ENCODE data around the gene GRIK4. TPM values are rescaled to one million over a fixed set of nuclear protein-coding genes. Genes with fewer than 3 reads are reported as not detected.

GRIK4 gene
- total RNA-seq, 1 donor from 2014 or later = 0.89 TPM

- Mint-ChIP-seq H3K27me3 (ENCODE audit: low read depth) (peaks cover 2% of the 10 kb centered on the region), H3K9me3 (no peaks in the 10 kb centered on the region), H3K4me1 (no peaks in the 10 kb centered on the region), H3K4me3 (no peak overlapping the region), H3K36me3 (ENCODE audit: low read depth) (no peaks in the 10 kb centered on the region), H3K27ac (ENCODE audit: unreplicated experiment) (no peak overlapping the region)
- no peak for DNase-seq (ENCODE audit: low read depth, low spot score)
- TF ChIP-seq CTCF (conservative IDR thresholded peaks at IDR 0.05) = peak; percentile 17
Observed at GRCh38 chr11:120931057-120931779, 419.7 kb downstream of the GRIK4 start.

GRCh38 chr11:120932305-120932915, 420.9 kb downstream of the GRIK4 start:
- TF ChIP-seq CTCF (conservative IDR thresholded peaks at IDR 0.05) = no peak
- DNase-seq (ENCODE audit: low read depth, low spot score) = no peak
- H3K36me3 Mint-ChIP-seq (ENCODE audit: low read depth) = no peaks in the 10 kb centered on the region
- no peaks in the 10 kb centered on the region for H3K4me1 Mint-ChIP-seq
- peaks cover 2% of the 10 kb centered on the region for H3K27me3 Mint-ChIP-seq (ENCODE audit: low read depth)
- H3K27ac Mint-ChIP-seq (ENCODE audit: unreplicated experiment) = no peak overlapping the region
- no peaks in the 10 kb centered on the region for H3K9me3 Mint-ChIP-seq
- no peak overlapping the region for H3K4me3 Mint-ChIP-seq

- DNase-seq (ENCODE audit: low read depth, low spot score) = no peak
- peaks cover 8% of the 10 kb centered on the region for H3K27me3 Mint-ChIP-seq (ENCODE audit: low read depth)
- H3K36me3 Mint-ChIP-seq (ENCODE audit: low read depth) = no peaks in the 10 kb centered on the region
- no peak overlapping the region for H3K27ac Mint-ChIP-seq (ENCODE audit: unreplicated experiment)
- TF ChIP-seq CTCF (conservative IDR thresholded peaks at IDR 0.05) = no peak
- no peaks in the 10 kb centered on the region for H3K9me3 Mint-ChIP-seq
- no peak overlapping the region for H3K4me3 Mint-ChIP-seq
- no peaks in the 10 kb centered on the region for H3K4me1 Mint-ChIP-seq
Observed at GRCh38 chr11:120936356-120936755, 424.8 kb downstream of the GRIK4 start.

GRCh38 chr11:120937501-120937900, 426.0 kb downstream of the GRIK4 start:
- DNase-seq (ENCODE audit: low read depth, low spot score) = no peak
- H3K27me3 Mint-ChIP-seq (ENCODE audit: low read depth) = peaks cover 8% of the 10 kb centered on the region
- H3K4me3 Mint-ChIP-seq = no peak overlapping the region
- H3K9me3 Mint-ChIP-seq = no peaks in the 10 kb centered on the region
- H3K36me3 Mint-ChIP-seq (ENCODE audit: low read depth) = no peaks in the 10 kb centered on the region
- no peaks in the 10 kb centered on the region for H3K4me1 Mint-ChIP-seq
- no peak for TF ChIP-seq CTCF (conservative IDR thresholded peaks at IDR 0.05)
- H3K27ac Mint-ChIP-seq (ENCODE audit: unreplicated experiment) = no peak overlapping the region

- Mint-ChIP-seq H3K9me3 (no peaks in the 10 kb centered on the region), H3K4me3 (no peak overlapping the region), H3K27me3 (ENCODE audit: low read depth) (peaks cover 8% of the 10 kb centered on the region), H3K27ac (ENCODE audit: unreplicated experiment) (no peak overlapping the region), H3K4me1 (no peaks in the 10 kb centered on the region), H3K36me3 (ENCODE audit: low read depth) (no peaks in the 10 kb centered on the region)
- no peak for TF ChIP-seq CTCF (conservative IDR thresholded peaks at IDR 0.05)
- DNase-seq (ENCODE audit: low read depth, low spot score) = no peak
Observed at GRCh38 chr11:120938260-120938659, 426.7 kb downstream of the GRIK4 start.
